Activated T-cell treated with anti-CD3 and anti-CD28 coated beads, Interleukin-2, amount 50 U/mL, for 4 hours (primary cell): ENCODE results near the gene RILPL1. TPM values are rescaled to one million over a fixed set of nuclear protein-coding genes. Genes with fewer than 3 reads are reported as not detected.
"Not testable (repeated sequence)": the region's sequence is repeated elsewhere in the genome, so short reads cannot be mapped to it uniquely, and the experiment has no call there.

ENCODE experiments used
- ATAC-seq, 2 donors: fragments of 200-7000 bp; cut with Tn5 transposase; one replicate each; pipeline ENCODE4 v1.10.0; 2021
- DNase-seq: peaks from one replicate; pipeline ENCODE4 v3.0.0-alpha.2; 2020
- H3K27me3 Mint-ChIP-seq: one replicate; pipeline ENCODE4 v1.8.0; 2021; ENCODE audit warnings: low read depth, mixed read lengths
- H3K36me3 Mint-ChIP-seq: one replicate; pipeline ENCODE4 v1.8.0; 2022; ENCODE audit warnings: mixed read lengths; ENCODE audit not compliant: insufficient read depth
- H3K4me1 Mint-ChIP-seq: one replicate; pipeline ENCODE4 v1.8.0; 2021; ENCODE audit warnings: low read depth, mixed read lengths
- H3K4me3 Mint-ChIP-seq: one replicate; pipeline ENCODE4 v1.8.0; 2021; ENCODE audit warnings: mild to moderate bottlenecking, moderate library complexity, mixed read lengths
- H3K9me3 Mint-ChIP-seq: one replicate; pipeline ENCODE4 v1.8.0; 2021; ENCODE audit warnings: mixed read lengths
- total RNA-seq, 3 donors: library from RNA; stranded (reverse); gene quantifications; one replicate each; pipeline ENCODE4 v1.2.1, GENCODE V29; 2021

The RILPL1 gene
- total RNA-seq, 3 donors from 2014 or later, result 2.6 to 3.3 (median 2.9) TPM

- DNase-seq, result no peak
- no peak for ATAC-seq
- H3K9me3 Mint-ChIP-seq, result no peaks in the 10 kb centered on the region
- H3K27me3 Mint-ChIP-seq, result no peaks in the 10 kb centered on the region
- no peaks in the 10 kb centered on the region for H3K4me1 Mint-ChIP-seq
- peaks cover 11% of the 10 kb centered on the region for H3K36me3 Mint-ChIP-seq
- H3K4me3 Mint-ChIP-seq, result no peak overlapping the region
Measured at GRCh38 chr12:123519141-123520001, 14.1 kb downstream of the RILPL1 start.

GRCh38 chr12:123516216-123516780 is 17.2 kb downstream of the RILPL1 start:
- Mint-ChIP-seq H3K9me3 (no peaks in the 10 kb centered on the region), H3K27me3 (no peaks in the 10 kb centered on the region), H3K4me1 (no peaks in the 10 kb centered on the region), H3K36me3 (peaks cover 11% of the 10 kb centered on the region), H3K4me3 (no peak overlapping the region)
- DNase-seq (no peak), ATAC-seq (no peak)

- H3K4me3 Mint-ChIP-seq, ATAC-seq, H3K9me3 Mint-ChIP-seq, H3K36me3 Mint-ChIP-seq, H3K27me3 Mint-ChIP-seq, DNase-seq, H3K4me1 Mint-ChIP-seq: not testable (repeated sequence)
Measured at GRCh38 chr12:123514582-123515221, 18.8 kb downstream of the RILPL1 start.

GRCh38 chr12:123513805-123514204 is 19.7 kb downstream of the RILPL1 start:
- DNase-seq, result no peak
- Mint-ChIP-seq H3K9me3 (no peaks in the 10 kb centered on the region), H3K27me3 (no peaks in the 10 kb centered on the region), H3K4me1 (no peaks in the 10 kb centered on the region), H3K36me3 (peaks cover 9% of the 10 kb centered on the region), H3K4me3 (no peak overlapping the region)
- ATAC-seq, result no peak

GRCh38 chr12:123512838-123513665 is 20.5 kb downstream of the RILPL1 start:
- Mint-ChIP-seq H3K4me3 (no peak overlapping the region), H3K4me1 (no peaks in the 10 kb centered on the region), H3K27me3 (no peaks in the 10 kb centered on the region), H3K9me3 (no peaks in the 10 kb centered on the region), H3K36me3 (peaks cover 7% of the 10 kb centered on the region)
- ATAC-seq, result no peak
- no peak for DNase-seq

- Mint-ChIP-seq H3K4me3 (no peak overlapping the region), H3K27me3 (no peaks in the 10 kb centered on the region), H3K36me3 (no peaks in the 10 kb centered on the region), H3K9me3 (no peaks in the 10 kb centered on the region), H3K4me1 (no peaks in the 10 kb centered on the region)
- ATAC-seq (no peak), DNase-seq (no peak)
Measured at GRCh38 chr12:123506843-123507236, 26.7 kb downstream of the RILPL1 start.

- Mint-ChIP-seq H3K36me3 (no peaks in the 10 kb centered on the region), H3K4me3 (no peak overlapping the region), H3K9me3 (no peaks in the 10 kb centered on the region), H3K27me3 (no peaks in the 10 kb centered on the region), H3K4me1 (no peaks in the 10 kb centered on the region)
- ATAC-seq (no peak), DNase-seq (no peak)
Measured at GRCh38 chr12:123506059-123506842, 27.3 kb downstream of the RILPL1 start.

GRCh38 chr12:123502163-123502704 is 31.3 kb downstream of the RILPL1 start:
- Mint-ChIP-seq H3K27me3 (no peaks in the 10 kb centered on the region), H3K4me1 (no peaks in the 10 kb centered on the region), H3K9me3 (no peaks in the 10 kb centered on the region), H3K4me3 (no peak overlapping the region), H3K36me3 (peaks cover 3% of the 10 kb centered on the region)
- no peak for DNase-seq
- ATAC-seq, result no peak

- H3K27me3 Mint-ChIP-seq, result no peaks in the 10 kb centered on the region
- peaks cover 3% of the 10 kb centered on the region for H3K36me3 Mint-ChIP-seq
- H3K9me3 Mint-ChIP-seq, result no peaks in the 10 kb centered on the region
- H3K4me1 Mint-ChIP-seq, result no peaks in the 10 kb centered on the region
- DNase-seq, result no peak
- no peak overlapping the region for H3K4me3 Mint-ChIP-seq
- ATAC-seq, result no peak
Measured at GRCh38 chr12:123499332-123499731, 34.2 kb downstream of the RILPL1 start.

- DNase-seq, result no peak
- Mint-ChIP-seq H3K9me3 (no peaks in the 10 kb centered on the region), H3K27me3 (no peaks in the 10 kb centered on the region), H3K4me3 (no peak overlapping the region), H3K36me3 (peaks cover 3% of the 10 kb centered on the region), H3K4me1 (no peaks in the 10 kb centered on the region)
- ATAC-seq, result no peak
Measured at GRCh38 chr12:123498126-123498825, 35.2 kb downstream of the RILPL1 start.

GRCh38 chr12:123497065-123497464 is 36.5 kb downstream of the RILPL1 start:
- ATAC-seq (no peak), DNase-seq (no peak)
- Mint-ChIP-seq H3K9me3 (no peaks in the 10 kb centered on the region), H3K27me3 (no peaks in the 10 kb centered on the region), H3K4me1 (no peaks in the 10 kb centered on the region), H3K4me3 (no peak overlapping the region), H3K36me3 (peaks cover 3% of the 10 kb centered on the region)

- Mint-ChIP-seq H3K4me1 (no peaks in the 10 kb centered on the region), H3K36me3 (peaks cover 3% of the 10 kb centered on the region), H3K27me3 (no peaks in the 10 kb centered on the region), H3K4me3 (no peak overlapping the region), H3K9me3 (no peaks in the 10 kb centered on the region)
- DNase-seq, result no peak
- no peak for ATAC-seq
Measured at GRCh38 chr12:123494124-123494851, 39.2 kb downstream of the RILPL1 start.
